ENCODE data around the gene SRPX.

SRPX gene

GRCh38 chrX:38220415-38221390, at the start of gene SRPX:
Gene SRPX (minus strand): TSS chrX:38220871. CDS start chrX:38220792, 79 bp downstream.
- no peak for DNase-seq (ENCODE audit: extremely low read depth in 1 of 2, low read depth in 1 of 2)

GRCh38 chrX:38268011-38268410, 47.3 kb upstream of the SRPX start:
- no peak for DNase-seq (ENCODE audit: extremely low read depth in 1 of 2, low read depth in 1 of 2)

- DNase-seq (ENCODE audit: extremely low read depth in 1 of 2, low read depth in 1 of 2) = no peak
Observed at GRCh38 chrX:38262715-38263620, 42.3 kb upstream of the SRPX start.

GRCh38 chrX:38260231-38260630, 39.6 kb upstream of the SRPX start:
- no peak for DNase-seq (ENCODE audit: extremely low read depth in 1 of 2, low read depth in 1 of 2)

DNA sequence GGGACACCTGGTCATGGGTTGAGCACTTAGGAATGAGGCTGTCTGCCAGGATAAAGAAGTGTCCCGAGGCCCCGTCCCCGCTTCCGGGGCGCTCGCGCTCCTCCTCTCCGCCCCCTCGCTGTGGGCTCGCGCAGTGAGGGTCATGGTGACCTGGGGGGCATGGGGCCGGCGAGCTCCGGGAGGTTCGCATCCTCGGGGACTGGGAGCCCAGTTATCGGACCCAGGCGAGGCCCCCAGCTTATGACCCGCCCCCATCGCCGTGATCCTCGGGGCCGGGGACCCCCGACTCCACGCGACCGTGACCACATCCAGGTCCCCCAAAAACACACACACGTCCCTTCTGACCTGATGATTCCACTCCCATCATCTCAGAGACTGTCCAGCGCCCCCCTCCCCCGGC, 35.3 kb upstream of the SRPX start:
- DNase-seq (ENCODE audit: extremely low read depth in 1 of 2, low read depth in 1 of 2) = no peak

DNA sequence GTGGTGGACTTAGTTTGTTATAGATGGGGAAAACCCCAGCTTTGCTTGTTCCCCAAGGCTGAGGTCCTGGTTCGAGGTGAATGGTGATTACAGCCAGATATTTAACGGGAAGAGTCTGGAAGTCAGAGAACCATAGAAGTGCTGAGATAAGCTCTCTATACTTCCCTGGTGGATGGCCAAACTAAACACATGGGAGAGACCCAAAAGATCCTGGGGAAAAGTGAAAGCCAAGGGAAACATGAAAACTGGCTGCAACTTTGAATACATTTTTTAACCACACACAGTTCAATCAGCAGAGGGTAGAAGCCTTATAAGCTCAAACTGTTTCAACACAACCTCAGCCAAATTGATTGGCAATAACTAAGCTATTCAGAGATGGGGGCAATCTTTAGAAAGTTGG, 29.3 kb upstream of the SRPX start:
- no peak for DNase-seq (ENCODE audit: extremely low read depth in 1 of 2, low read depth in 1 of 2)

DNA sequence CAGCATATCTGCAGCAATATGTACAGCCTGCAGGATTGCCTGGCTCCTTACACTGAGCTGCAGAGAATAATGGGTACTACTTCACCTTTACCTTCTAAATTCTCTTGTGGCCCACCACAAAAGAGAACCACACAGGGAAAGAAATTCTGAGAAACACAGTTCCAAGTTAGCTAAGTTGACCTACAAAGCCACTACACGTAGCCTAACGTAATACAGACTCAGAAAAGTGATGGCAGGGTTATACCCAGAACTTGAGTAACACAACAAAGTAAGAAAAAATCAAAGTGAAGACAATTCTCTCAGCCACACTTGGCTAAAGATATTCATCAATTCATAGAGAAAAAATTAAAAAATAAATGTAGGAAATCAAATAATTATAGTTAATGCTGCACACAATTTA, 26.4 kb upstream of the SRPX start:
- DNase-seq (ENCODE audit: extremely low read depth in 1 of 2, low read depth in 1 of 2) = no peak

DNA sequence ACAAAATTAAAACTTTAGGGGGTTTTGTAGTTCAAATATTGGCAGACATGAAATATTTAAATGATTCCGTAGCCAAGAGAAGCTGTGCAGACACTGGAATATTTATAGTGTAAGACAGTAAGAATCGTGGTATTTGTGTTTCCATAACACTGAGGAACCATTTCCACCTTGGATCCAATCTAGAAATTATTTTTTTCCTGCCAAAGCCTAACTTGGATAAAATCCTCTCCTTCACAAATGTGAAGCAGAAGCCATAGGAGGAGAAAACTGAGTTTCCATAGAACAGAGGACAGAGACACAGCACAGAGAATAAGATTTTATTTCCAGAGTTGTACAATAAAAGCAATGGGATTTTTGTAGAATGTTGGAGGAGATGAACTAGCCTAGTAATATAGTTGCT, 19.9 kb upstream of the SRPX start:
- DNase-seq (ENCODE audit: extremely low read depth in 1 of 2, low read depth in 1 of 2) = no peak

DNA sequence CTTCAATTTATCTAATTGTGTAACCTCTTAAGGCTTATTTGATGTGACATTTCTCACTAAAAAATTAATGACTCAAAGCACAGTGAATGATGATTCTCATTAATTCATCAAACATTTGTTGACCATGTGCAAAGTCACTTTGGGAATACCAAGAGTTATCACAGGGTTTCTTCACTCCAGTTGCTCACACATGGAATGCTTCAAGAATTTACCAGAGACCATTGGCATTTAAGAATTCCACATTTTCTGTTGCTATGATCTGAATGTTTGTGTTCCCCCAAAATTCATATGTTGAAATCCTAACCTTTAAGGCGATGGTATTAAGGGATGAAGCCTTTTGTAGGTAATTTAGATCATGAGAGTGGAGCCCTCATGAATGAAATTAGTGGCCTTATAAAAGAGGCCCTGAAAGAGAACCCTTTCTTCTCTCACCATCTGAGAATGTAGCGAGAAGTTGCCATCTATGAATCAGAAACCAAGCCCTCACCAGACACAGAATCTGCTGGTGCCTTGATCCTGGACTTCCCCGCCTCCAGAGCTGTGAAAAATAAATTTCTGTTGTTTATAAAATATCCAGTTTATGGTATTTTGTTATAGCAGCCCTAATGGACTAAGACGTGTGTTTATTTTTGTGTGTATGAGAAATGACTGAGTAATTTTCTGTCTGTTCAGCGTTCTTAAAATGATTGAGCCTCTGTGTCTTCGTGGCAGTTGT, 16.4 kb upstream of the SRPX start:
- no peak for DNase-seq (ENCODE audit: extremely low read depth in 1 of 2, low read depth in 1 of 2)

DNA sequence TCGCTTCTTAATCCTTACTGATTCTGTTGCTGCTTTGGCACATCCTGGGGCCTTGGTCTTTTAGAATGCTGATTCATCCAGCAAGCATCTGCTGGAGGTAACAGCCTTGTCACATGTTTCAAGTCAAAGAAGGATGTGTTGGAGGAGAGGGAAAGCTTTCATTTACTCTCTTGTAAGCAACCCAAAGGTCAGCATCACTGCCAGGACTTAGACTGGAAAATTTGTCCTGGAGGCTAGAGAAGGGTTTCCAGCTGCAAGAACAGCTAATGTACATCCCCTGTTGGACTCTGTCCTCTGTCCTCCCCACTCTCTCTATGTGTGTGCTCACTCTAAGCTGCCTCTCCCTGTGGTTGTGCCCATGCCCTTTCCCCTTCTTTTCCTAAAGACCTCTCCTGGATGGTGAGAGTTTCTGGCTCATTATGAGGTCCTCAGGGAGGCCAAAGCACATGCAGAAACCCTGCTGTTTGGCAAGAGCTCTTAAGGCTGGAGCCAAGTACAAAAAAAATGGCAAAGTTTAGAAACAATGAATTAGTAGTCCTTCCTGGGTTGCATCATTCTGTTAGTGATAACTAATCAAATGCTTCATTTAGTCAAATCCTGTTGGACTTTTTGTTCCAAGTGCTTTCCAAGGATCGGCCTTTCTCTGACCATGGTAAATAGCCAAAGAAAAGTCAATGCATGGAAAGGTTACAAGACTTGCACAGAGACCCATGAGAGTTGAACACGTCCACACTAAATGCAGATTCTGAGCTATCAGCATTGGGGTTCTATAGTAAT, 13.4 kb upstream of the SRPX start:
- no peak for DNase-seq (ENCODE audit: extremely low read depth in 1 of 2, low read depth in 1 of 2)

GRCh38 chrX:38232079-38232686, 11.5 kb upstream of the SRPX start:
- DNase-seq (ENCODE audit: extremely low read depth in 1 of 2, low read depth in 1 of 2) = no peak

- no peak for DNase-seq (ENCODE audit: extremely low read depth in 1 of 2, low read depth in 1 of 2)
Observed at GRCh38 chrX:38225093-38225492, 4.4 kb upstream of the SRPX start.

- no peak for DNase-seq (ENCODE audit: extremely low read depth in 1 of 2, low read depth in 1 of 2)
Observed at GRCh38 chrX:38224160-38224559, 3.5 kb upstream of the SRPX start.

DNA sequence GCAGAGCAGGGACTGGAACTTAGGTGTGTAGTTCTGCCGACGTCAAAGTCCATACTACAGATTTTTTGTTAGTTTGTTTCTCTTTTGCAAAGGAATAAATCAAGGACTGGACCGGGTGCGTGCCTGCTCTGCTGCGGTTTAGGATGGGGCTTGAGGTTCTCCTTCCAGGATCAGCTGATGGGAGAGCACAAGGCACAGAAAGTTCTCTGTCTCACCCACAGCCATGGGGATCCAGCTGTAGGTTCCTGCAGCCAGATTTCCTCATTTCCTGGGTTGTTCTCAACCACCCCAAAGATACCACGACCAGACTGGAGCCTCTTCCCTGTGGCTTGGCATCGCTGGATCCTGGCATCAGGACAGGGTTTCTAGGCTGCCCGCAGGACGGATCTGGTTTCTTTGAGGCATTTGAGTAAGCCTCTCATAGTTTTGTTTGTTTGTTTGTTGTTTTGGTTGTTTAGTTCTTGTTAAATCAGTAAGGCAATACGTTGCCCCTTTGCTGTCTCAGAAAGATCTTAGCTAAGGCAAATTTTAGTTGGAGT, 789 bp upstream of the SRPX start:
- DNase-seq (ENCODE audit: extremely low read depth in 1 of 2, low read depth in 1 of 2) = no peak

DNA sequence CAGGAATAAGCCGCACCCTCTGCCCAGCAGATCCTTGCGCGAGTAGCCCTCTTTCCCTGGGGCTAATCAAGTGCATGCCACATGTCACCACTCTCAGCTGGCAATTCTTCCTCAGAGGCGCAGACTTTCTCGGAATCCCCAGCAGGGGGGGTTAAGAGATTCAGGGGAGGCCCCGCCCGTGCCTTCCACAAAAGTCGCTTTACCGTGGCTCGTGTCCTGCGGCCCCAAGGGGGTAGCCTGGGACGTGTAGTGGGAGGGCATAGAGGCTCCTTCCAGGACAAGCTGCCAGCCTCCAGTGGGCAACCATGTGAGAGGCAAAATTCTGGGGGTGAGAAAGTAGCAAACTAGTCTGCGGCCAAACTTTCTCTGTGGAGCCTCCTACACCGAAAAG, 652 bp downstream of the SRPX start:
- no peak for DNase-seq (ENCODE audit: extremely low read depth in 1 of 2, low read depth in 1 of 2)

- DNase-seq (ENCODE audit: extremely low read depth in 1 of 2, low read depth in 1 of 2) = no peak
Observed at GRCh38 chrX:38216642-38217041, 4.0 kb downstream of the SRPX start.

GRCh38 chrX:38214551-38215531, 5.8 kb downstream of the SRPX start:
- no peak for DNase-seq (ENCODE audit: extremely low read depth in 1 of 2, low read depth in 1 of 2)

GRCh38 chrX:38214044-38214443, 6.6 kb downstream of the SRPX start:
- DNase-seq (ENCODE audit: extremely low read depth in 1 of 2, low read depth in 1 of 2) = no peak

Measured in activated CD8-positive, alpha-beta memory T cell treated with anti-CD3 and anti-CD28 coated beads for 1 hour (primary cell).